ENCODE measurements around the gene ERCC6L2.

DNA sequence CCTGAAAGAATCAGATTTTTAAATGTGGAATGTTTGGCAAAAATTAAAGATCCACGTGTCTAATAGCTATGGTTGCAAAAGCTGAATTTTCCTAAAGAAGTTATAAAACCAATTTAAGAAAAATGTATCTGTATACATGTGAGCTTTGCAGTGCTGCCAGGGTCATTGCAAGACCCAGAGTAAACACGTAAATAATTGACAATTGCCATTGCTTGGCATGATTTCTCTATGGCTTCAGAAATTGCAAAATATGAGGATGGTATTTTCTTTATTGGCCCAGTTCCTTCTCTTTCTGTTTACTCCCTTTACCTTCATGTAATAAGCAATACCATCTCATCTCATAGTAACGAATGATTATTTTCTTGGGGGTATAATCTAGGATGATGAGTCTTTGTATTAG lies 123.9 kb downstream of the ERCC6L2 start:
- no peak for TF ChIP-seq POLR2A (IDR thresholded peaks at IDR 0.05; ENCODE audit: low read depth, low read length)
- TF ChIP-seq POLR2AphosphoS5 (IDR thresholded peaks at IDR 0.05; ENCODE audit: low read depth, low read length): no peak
- TF ChIP-seq TAF1 (IDR thresholded peaks at IDR 0.05; ENCODE audit: borderline replicate concordance, low read depth, low read length): no peak
